Measurements from ENCODE around the gene KCNK7.
A peak's percentile ranks its signal among the peaks of the same experiment; 100 is the strongest.

KCNK7 gene

GRCh38 chr11:65585396-65586246, 10.0 kb downstream of the KCNK7 start:
- DNase-seq = no peak

GRCh38 chr11:65584723-65585171, 10.9 kb downstream of the KCNK7 start:
- DNase-seq = no peak

DNA sequence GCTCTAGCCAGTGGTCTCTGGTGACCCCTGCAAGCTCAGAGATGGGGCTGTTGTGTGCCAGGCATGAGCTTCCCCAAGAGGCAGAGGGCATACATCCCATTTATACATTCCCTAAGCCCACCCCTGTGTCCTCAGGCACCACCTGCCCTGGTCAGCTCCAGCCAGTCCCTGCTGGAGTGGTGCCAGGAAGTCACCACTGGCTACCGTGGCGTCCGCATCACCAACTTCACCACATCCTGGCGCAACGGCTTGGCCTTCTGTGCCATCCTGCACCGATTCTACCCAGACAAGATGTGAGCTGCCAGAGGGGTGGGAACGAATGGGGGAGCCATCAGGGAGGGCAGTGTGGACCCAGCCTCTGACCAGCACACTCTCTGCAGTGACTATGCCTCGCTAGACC, 11.5 kb downstream of the KCNK7 start:
- DNase-seq = no peak

- no peak for DNase-seq
These were observed 12.0 kb downstream of the KCNK7 start for GRCh38 chr11:65583589-65583988.

DNA sequence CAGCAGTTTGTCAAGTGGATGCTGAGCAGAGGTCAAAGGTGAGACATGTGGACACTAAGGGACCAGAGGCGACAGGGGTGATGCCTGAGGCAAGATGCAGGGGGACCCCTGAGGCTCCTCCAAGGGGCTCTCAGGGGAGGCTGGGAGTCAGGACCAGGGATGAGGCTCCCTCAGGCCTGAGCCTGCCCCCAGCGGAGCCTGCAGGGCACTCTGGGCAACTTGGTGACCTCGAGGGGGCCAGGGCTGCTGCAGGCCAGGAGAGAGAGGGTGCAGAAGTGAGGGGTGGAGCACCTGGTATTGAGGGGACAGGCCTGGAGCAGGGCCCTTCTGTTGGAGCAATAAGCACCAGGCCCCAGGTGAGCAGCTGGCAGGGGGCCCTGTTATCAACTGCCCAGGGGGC, 13.7 kb downstream of the KCNK7 start:
- no peak for DNase-seq

GRCh38 chr11:65580756-65581155, 14.8 kb downstream of the KCNK7 start:
- no peak for DNase-seq

DNA sequence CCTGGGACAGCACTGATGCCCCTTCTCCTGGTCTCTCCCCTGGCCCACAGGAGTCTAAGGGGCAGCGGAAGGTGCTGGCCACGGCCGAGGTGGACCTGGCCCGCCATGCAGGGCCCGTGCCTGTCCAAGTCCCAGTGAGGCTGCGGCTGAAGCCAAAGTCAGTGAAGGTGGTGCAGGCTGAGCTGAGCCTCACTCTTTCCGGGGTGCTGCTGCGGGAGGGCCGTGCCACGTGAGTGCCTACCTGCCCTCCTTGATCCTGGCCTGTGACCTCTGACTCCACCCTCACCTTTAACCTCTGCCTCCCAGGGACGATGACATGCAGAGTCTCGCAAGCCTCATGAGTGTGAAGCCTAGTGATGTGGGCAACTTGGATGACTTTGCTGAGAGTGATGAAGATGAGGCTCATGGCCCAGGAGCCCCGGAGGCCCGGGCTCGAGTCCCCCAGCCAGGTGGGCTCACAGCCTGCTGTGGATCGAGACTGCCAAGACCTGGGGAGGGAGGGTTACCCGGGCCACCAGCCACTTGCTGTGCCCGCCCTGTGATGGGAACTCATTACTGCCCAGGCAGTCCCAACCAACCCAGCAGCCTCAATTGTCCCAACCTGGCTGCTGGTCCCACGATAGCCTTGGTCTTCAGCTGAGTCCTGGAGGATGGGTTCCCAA, 15.4 kb downstream of the KCNK7 start:
- DNase-seq = no peak

DNA sequence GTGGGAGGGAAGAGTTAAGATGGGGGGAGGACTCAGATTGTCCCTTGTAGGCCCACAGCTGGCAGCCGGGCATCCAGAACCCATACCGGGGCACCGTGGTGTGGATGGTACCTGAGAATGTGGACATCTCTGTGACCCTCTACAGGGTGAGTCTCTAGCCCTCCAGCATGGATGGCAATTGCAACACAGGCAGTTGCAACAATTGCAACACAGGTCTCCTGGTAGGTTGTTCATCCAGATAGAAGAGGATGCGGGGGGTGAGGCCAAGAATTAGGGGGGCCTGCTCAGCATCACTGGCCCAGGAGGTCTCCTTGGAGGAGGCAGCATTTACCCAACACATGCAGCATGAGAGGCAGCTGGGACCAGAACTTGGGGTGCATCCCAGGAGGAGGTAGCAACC, 16.3 kb downstream of the KCNK7 start:
- DNase-seq = no peak

- no peak for DNase-seq
These were observed 16.9 kb downstream of the KCNK7 start for GRCh38 chr11:65578667-65579066.

- DNase-seq = no peak
These were observed 17.5 kb downstream of the KCNK7 start for GRCh38 chr11:65578134-65578533.

- DNase-seq = no peak
These were observed 17.9 kb downstream of the KCNK7 start for GRCh38 chr11:65577756-65578109.

- peak; percentile 46 for DNase-seq
These were observed 18.5 kb downstream of the KCNK7 start for GRCh38 chr11:65576867-65577755.

GRCh38 chr11:65576232-65576866, 19.3 kb downstream of the KCNK7 start:
- no peak for DNase-seq

GRCh38 chr11:65575568-65576231, 19.9 kb downstream of the KCNK7 start, which contains the start of gene EHBP1L1:
TSS of gene EHBP1L1 (plus strand) at chr11:65576053. CDS start at chr11:65576303, 250 bp downstream.
- peak; percentile 74 for DNase-seq

DNA sequence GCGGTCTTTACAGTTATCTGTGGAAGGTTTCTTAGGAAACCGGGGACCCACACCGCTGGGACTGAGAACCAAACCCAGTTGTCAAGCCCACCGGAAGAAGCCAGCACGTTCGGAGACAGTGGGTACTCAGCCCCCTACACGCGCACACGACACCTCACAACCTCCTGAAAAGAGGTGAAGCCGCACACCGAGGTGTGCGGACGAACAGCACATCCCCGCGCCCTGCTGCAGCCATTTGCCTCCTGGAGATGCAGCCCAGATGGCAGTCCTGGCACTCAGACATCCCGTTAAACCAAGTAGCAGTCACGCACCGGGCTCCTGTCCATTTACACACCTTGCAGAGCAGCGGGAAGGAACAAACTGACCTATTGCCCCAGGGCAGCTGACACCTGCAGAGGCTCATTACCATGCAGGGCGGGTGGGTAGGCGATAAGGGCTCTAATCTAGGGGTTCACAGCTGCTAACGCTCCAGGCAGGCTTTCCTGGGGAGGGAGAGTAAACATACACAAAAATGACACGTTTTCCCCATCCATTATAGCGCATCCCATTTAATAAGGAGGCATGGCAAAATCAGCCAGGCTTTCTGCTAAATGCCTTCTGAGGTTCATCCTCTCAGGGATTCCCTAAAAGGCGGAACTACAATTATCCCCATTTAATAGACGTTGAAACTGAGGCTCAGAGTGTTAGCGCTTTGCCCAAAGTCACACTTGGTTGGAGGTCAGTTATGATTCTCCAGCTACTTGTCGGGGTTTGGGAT, 20.6 kb downstream of the KCNK7 start:
- DNase-seq = no peak

DNA sequence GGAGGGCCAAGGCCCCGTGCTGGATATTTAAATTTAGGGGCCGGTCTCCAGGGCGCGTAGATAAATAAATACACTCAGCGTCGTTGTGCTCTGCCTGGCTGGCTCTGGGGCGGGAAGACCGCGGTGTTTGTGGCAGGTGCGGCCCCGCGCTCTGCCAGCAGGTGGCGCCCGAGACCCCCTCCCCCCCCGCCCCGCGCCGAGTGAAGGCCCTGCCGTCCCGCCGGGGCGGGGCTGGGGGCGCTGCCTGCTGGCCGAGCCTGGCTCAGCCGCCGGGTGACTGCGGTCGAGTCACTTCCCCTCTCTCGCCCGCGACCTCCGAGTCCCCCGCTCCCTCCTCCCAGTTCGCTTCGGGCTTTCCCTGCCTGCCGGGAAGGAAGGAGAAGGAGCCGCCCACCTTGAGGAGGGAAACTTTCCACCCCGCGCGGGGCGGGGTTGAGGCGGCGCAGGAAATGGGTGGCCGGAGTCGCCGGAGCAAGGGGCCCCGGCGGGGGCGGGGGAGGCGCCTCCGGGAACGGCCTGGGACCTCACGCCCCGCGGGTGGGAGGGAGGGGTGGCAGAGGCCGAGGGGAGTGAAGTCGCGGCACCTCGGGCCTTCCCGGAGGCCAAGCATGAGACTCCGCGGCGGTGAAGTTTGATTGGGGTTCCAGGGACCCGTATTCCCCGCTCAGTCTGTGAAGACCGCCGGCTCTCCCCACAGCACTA, 21.3 kb downstream of the KCNK7 start:
- DNase-seq = peak; percentile 94

- no peak for DNase-seq
These were observed 22.1 kb downstream of the KCNK7 start for GRCh38 chr11:65573391-65574079.

DNA sequence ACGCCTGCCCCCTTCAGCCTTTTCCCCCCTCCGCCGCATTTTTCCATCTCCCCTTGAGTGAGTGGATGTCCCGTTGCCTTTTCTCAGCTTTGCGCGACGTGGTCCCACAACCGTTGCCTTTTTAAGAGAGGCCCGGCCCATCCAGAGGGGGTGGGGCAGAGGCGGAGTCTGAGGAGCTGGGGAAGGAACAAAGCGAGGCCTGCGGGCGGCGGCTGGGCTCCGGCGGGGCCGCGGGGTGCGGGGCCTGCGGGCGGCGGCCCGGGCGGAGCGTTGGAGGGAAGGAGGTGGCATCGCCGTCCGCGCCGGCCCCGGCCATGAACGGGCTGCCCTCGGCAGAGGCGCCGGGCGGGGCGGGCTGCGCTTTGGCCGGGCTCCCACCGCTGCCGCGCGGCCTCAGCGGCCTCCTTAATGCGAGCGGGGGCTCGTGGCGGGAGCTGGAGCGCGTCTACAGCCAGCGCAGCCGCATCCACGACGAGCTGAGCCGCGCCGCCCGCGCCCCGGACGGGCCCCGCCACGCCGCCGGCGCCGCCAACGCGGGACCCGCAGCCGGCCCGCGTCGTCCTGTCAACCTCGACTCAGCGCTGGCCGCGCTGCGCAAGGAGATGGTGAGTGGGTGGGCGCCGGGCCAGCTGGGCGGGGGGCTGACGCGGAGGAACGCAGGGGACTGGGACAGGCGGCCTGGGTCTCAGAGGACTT, 23.1 kb downstream of the KCNK7 start, which contains the start of gene FAM89B:
FAM89B (plus strand) TSS at position 183 of the 696 bp plus-strand sequence; CDS start at position 315, 132 bp downstream.
- DNase-seq = peak; percentile 87

DNA sequence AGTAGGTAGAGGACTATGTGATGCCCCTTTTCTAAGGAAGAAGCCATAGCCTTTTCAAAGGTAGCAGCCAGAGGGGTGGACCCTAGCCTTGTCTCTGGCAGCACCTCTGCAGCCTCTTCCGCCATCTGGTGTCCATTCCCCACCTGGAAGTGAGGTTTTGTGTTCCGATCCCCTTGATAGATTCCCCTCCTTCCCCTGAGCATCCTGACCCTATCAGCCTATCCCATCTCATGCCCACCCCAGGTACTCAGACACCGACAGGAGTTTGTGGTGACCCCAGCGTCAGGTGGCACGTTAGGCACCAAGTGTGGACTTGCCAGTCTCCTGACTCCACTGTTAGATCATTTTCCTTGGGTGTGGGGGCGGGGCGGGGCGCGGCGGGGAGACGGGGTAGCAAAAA, 23.7 kb downstream of the KCNK7 start:
- DNase-seq = no peak
